Breast epithelium (tissue), 3 donors: ENCODE data around the gene GIPC1.

Source experiments
- POLR2A ChIP-seq: fragments of 450-650 bp; IDR thresholded peaks from one replicate; pipeline ENCODE4 v1.6.1; 2016; ENCODE audit warnings: antibody characterized with exemption, mild to moderate bottlenecking, moderate library complexity
- POLR2AphosphoS5 ChIP-seq, 3 donors: sonication (generic); formaldehyde crosslinking; IDR thresholded peaks; one replicate each; pipeline ENCODE4 v1.6.1; 2017; ENCODE audit warnings: antibody characterized with exemption in 3 of 3
- TF ChIP-seq, protein P1 (sequence below), 3 donors: fragments of 450-650 bp; IDR thresholded peaks; one replicate each; pipeline ENCODE4 v1.5.1; 2016 to 2017; ENCODE audit warnings: antibody characterized with exemption in 3 of 3, mild to moderate bottlenecking in 3 of 3, moderate library complexity in 3 of 3

DNA sequence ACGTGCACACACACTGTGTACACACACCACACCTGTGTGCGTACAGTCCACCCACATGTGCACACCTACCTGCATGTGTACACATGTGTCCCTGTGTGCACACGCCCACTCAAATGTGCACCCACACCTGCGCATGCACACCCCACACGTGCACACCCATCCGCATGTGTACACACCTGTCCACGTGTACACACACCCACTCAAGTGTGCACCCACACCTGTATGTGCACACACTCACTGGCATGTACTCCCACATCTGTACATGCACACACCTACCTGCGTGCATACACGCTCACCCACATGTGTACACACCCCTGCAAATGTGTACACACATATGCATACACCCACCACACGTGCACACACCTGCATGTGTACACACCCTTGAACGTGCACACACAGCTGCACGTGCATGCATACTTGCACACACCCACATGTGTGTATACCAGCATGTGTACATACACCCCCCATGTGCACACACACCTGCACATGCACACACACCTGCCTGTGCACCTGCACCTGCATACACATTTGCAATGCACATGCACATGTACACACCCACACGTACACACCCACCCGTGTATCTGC is 52.2 kb downstream of the GIPC1 start:
- TF ChIP-seq, protein P1, sequence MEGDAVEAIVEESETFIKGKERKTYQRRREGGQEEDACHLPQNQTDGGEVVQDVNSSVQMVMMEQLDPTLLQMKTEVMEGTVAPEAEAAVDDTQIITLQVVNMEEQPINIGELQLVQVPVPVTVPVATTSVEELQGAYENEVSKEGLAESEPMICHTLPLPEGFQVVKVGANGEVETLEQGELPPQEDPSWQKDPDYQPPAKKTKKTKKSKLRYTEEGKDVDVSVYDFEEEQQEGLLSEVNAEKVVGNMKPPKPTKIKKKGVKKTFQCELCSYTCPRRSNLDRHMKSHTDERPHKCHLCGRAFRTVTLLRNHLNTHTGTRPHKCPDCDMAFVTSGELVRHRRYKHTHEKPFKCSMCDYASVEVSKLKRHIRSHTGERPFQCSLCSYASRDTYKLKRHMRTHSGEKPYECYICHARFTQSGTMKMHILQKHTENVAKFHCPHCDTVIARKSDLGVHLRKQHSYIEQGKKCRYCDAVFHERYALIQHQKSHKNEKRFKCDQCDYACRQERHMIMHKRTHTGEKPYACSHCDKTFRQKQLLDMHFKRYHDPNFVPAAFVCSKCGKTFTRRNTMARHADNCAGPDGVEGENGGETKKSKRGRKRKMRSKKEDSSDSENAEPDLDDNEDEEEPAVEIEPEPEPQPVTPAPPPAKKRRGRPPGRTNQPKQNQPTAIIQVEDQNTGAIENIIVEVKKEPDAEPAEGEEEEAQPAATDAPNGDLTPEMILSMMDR (IDR thresholded peaks at IDR 0.05): no peak
- TF ChIP-seq POLR2AphosphoS5 (IDR thresholded peaks at IDR 0.05) (no peak), POLR2A (no peak)
